Activated CD4-positive, alpha-beta T cell treated with anti-CD3 and anti-CD28 coated beads, Interleukin-2, Interleukin-6, amounts not matched to agents 100 ng/mL and 50 ng/mL, durations not matched to agents 16 hours and 8 hours (primary cell): ENCODE results near the gene ADAT3.

Source experiments
- DNase-seq: peaks from one replicate; pipeline ENCODE4 v3.0.0-alpha.2; 2020

The ADAT3 gene

GRCh38 chr19:1917146-1917545 lies 11.9 kb downstream of the ADAT3 start:
- DNase-seq, result no peak

GRCh38 chr19:1917926-1918325 lies 12.7 kb downstream of the ADAT3 start:
- no peak for DNase-seq

DNA sequence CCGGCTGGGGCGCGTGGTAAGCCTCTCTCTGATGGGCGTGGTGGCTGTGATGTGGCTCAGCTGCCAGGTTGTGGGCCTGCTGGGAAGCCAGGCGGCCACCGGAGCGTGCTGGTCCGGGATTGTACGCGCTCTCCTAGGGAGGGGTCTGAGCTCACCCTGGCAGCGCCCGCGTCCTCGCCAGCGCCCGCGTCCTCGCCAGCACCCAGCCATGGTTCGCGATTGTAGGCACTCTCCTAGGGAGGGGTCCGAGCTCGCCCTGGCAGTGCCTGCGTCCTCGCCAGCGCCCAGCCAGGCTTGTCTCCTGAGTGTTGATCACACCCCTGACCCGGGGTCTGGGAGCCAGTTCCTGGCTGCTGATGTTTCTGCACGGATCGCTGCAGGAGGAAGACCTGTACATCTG lies 13.8 kb downstream of the ADAT3 start:
- DNase-seq, result no peak

GRCh38 chr19:1920644-1921043 lies 15.4 kb downstream of the ADAT3 start:
- no peak for DNase-seq

DNA sequence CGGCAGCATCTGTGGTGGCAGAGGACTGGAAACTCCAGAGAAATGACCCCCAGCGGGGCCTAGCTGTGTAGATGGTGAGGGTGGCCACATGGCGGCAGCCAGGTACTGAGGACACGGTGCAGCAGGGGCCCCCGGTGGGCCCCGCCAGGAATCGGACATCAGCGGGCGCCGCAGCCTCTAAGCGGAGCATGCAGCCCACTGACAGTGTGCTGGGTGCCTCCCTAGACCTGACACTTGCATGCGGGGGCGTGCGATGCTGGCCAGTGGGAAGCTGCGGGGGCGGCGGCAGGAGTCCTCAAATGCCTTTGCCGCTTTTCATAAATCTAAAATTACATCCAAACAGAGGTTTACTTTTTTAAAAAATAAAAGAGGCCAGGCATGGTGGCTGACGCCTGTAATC lies 16.1 kb downstream of the ADAT3 start:
- no peak for DNase-seq

- peak; percentile 57 for DNase-seq
Observed at GRCh38 chr19:1921825-1922224, 16.6 kb downstream of the ADAT3 start.

DNA sequence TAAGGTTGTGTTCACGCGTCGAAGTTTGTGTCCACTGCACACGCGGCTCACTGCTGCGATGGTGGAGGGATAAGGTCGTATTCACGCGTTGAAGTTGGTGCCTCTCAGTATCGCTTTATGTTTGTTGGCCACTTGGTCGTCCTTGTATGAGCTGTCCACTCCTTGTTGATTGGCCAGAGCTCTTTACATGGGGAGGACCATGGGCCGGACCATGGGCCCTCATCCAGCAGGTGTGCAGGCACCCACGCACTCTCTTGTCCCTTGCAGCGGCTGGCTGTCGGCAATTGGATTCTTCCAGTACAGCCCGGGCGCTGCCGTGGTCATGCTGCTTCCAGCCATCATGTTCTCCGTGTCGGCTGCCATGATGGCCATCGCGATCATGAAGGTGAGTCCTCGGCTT lies 17.6 kb downstream of the ADAT3 start:
- DNase-seq, result no peak

GRCh38 chr19:1923319-1923718 lies 18.1 kb downstream of the ADAT3 start:
- DNase-seq, result peak; percentile 81

DNA sequence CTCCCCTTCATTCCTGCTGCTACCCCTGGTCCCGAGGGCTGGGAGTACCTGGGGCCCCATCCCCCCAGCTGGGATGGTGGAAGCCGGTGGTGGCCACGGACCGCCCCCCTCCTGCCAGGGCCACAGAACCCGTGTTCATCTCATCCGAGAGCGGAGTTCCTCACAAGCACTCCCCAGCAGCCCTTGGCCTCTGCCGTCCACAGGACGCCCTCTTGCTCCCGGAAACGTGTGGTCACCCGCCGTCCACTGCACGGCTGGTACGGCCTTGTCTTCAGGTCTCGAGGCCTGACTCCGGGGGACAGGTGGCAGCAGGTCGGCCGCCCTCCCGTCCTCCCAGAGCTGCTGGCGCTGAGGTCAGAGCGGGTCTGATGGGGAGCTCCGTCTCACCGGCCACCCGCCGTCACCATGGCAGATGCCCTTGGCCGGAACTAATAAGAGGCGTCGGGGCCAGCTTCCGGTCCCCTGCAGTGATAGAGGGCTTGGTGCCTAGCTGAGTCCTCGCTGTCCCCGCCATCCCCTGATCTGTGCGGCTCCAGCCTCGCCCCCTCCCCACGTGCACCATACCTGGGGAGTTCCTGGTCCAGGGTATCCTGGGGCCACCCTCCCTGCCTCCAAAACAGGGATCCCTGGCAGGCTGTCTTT lies 19.2 kb downstream of the ADAT3 start:
- DNase-seq, result no peak

GRCh38 chr19:1925544-1925943 lies 20.3 kb downstream of the ADAT3 start:
- no peak for DNase-seq

- DNase-seq, result peak; percentile 88
Observed at GRCh38 chr19:1929021-1929742, 24.0 kb downstream of the ADAT3 start.

DNA sequence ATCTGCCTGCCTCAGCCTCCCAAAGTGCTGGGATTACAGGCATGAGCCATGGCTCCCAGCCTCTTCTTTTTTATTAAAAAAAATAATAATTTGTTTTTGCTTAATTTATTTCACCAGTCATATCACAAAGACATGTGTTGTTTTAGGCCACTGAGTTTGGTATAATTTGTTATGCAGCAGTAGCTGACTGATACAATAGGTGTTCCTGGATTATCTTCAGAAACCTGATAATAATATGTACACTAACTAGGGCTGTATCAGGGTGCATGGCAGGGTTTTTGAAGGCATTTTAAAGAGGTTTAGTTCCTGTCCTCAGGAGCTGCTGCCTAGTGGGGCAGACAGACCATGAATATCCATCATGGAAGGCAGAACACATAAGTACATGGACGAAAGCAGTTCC lies 26.2 kb downstream of the ADAT3 start:
- no peak for DNase-seq

GRCh38 chr19:1932395-1932794 lies 27.2 kb downstream of the ADAT3 start:
- no peak for DNase-seq

GRCh38 chr19:1933244-1933643 lies 28.0 kb downstream of the ADAT3 start:
- DNase-seq, result no peak

DNA sequence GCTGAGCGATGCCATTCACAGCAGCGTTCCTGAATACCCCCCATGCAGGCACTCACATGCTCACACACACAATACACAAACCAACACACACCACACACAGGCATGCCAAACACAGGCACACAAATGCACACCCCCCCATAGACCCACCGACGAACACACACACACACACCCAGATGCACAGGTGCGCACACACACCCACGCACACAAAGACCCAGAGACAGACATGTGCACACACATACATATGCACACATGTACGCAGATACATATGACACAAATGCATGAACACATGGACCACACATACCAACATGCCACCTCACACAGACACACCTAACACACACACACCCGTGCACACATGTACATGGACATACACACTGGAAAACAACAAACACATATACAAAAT lies 28.7 kb downstream of the ADAT3 start:
- no peak for DNase-seq

- peak; percentile 62 for DNase-seq
Observed at GRCh38 chr19:1935484-1936208, 30.4 kb downstream of the ADAT3 start.

DNA sequence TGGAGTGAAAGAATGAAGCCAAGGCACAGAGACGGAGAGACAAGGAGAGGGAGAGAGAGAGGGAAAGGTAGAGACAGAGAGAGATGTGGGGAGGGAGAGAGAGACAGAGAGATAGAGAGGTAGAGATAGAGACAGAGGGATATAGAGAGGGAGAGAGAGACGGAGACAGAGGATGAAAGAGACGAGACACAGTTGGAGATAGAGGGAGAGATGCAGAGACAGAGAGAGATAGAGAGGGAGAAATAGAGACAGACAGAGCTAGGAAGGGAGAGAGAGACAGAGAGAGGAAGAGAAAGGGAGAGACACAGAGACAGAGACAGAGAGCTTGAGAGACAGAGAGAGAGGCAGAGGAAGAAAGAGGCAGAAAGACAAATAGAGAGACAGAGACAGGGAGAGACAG lies 31.2 kb downstream of the ADAT3 start:
- DNase-seq, result no peak

DNA sequence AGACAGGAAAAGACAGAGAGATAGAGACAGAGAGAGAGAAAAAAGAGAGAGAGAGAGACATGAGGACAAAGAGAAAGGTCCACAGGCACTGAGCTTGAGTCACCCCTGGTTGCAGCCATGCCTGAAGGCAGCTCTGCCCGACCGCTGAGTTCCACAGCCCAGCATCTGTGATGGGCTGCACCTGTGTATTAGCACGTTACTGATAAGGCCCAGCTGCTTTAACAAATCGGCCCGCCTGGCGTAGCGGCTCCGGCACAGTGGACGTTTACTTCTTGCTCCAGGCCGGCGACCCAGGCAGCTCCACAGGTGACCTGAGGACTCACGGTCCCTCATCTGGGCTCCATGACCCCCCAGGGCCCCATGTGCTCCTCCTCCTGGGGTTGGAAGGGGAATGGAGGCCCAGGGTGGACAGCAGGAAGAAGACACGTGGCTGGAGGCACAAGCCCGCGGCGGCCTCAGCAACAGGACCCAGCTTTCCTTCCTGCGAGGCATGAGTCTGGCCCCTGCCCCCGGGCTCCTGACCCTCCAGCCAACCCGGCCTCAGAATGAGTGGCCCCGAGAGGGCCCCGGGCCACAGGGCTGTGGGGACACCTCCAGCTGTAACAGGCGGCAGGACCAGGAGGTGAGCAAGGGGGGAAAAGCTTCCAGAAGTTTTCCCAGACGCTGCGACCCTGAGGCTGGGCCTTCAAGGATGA lies 31.9 kb downstream of the ADAT3 start:
- no peak for DNase-seq

- no peak for DNase-seq
Observed at GRCh38 chr19:1938071-1938470, 32.9 kb downstream of the ADAT3 start.

GRCh38 chr19:1941146-1942077 lies 36.2 kb downstream of the ADAT3 start, which contains the start of gene CSNK1G2:
TSS of gene CSNK1G2 (plus strand) at chr19:1941172. CDS start at chr19:1969773, 28,601 bp downstream.
- no peak for DNase-seq

DNA sequence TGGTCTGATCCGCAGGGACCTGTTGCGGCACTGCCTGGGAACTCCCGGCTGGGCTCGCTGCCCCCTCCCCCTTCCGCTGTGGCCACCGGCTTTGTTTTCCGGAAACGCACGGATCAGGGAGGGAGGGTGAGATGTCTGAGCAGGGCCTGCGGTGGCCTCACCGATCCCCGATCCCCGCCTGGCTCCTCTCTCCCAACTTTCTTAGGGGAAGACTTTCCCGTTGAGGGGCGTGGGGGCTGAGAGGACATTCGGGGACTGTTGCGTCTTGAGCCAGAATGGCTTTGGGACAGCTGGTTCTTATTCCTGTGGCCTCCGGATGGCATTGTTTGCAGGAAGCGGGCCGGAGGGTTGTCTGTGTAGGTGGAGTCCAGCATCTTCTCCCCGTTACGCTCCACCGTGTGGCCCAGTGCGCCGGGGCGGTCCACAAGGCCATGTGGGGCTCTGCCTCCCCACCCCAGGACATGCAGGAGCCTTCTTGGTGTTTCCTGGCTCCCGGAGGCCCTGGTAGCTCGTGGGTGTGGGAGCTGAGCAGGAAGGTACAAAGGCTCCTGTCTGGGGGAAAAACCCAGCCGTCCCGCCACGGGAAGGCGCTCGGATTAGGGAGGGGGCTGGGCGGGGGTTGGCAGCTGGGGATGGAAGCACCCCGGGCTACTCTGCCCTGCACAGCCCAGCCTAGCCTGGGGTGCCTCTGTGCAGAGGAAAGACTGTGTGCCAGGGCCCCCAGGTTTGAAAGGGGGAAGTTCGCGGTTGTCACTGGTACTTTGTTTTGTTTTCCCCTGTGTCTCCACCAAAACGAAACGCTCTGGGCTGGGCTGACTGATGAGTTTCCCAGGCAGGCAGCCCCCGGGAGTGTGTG lies 37.1 kb downstream of the ADAT3 start:
- peak; percentile 83 for DNase-seq
